Globus pallidus (tissue), 1 donor: ENCODE measurements around the gene CLDN1.
A peak's percentile ranks its signal among the peaks of the same experiment; 100 is the strongest.

Experiments used
- DNase-seq: peaks from one replicate; pipeline ENCODE4 v3.0.0-alpha.2; 2015; ENCODE audit warnings: low spot score

The CLDN1 gene

DNA sequence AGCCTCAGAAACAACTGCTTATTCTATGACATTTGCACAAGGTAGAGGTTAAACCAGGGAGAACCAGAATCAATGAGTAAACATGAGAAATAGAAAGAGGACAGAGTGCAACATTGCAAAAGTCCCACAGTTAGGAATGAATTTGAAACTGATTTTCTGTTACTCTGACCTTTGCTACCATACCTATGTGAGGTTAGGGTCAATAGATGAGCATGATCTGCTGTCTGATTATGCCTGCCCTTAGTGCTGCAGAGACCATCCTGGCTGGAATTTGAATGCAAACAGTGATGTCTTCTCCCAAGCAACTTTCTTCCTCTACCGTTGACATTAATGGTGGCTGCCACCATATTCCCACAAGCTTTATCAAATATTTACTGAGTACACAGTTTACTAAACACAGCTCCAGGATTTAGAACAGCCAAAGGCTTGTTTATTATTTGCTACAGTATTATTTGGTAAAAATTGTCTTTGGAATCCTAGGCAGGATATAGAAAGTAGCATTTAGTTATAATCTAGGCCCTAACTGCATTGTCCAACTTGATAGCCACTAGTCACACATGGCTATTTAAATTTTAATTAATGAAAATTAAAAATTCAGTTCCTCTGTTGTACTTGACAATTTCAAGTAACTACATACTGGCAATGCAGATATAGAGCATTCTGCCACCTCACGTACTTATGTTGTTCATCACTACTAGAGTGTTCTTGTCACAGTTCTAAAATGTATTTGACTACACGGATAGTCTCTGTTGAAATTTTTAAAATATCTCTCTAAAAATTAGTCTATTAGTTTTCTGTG is 8.9 kb upstream of the CLDN1 start:
- no peak for DNase-seq

DNA sequence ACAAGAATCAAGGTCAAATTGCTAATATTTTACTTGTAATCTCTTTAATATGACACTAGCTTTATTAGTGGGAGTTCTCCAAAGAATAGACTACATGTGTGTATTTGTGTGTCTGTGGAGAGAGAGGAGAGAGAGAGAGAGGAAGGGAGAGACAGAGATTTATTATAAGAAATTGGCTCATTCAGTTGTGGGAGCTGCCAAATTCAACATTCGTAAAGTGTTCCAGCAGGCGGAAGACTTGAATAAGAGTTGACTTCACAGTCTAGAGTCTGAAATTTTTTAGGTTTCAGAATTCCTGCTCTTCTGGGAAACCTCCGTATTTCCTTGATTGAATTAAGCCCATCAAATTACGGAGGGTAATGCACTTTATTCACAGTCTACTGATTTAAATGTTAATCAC is 4.7 kb upstream of the CLDN1 start:
- peak; percentile 7 for DNase-seq

DNA sequence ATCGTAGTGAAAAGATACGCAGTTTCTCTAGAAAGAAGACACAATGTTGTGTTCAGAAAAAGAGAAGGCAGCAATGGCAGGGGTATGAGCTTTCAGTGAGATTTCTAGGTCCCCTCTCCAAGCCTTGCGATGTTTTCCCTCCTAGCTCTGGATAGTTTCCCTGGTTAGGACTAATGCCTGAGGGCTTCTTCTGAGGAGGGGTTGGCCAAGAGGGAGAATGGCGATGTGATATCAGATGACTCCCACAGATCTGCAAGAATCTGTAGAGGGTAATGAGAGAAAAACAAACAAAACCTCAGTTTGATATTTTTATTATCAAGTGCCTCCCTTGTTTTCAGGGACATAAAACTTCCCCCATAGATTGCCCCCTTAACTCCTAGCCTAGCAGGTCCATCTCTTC is 4.1 kb upstream of the CLDN1 start:
- DNase-seq: no peak

GRCh38 chr3:190325923-190326322 is 3.7 kb upstream of the CLDN1 start:
- no peak for DNase-seq

- DNase-seq: peak; percentile 27
Measured at GRCh38 chr3:190323246-190323626, 990 bp upstream of the CLDN1 start.

DNA sequence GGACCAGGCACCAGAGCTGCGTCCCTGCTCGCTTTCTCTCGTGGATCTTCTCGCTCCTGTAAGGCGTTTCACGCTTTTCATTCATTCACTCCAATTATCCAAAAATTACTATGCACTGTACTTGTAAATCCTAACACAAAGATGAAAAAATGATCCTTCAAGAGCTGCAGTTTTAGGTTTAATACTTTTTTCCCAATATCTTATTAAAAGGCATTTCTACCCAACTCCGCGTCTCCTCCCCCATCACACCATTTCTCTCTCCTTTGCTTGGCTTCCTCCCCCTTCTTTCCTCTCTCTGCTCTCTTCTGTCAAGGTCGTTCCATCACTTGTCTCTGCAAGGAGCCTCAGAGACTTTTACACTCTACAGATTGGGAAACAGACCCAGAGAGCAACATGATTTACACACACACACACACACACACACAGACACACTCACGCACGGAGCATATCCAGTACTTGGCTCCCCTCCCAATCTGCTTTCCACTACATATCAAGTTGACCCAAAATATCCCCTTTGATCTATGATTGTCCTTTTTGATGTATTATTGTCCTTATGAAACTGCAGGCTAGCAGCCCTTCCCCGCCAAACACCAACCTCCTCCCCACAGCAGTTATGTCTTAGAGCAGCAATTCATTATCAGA is 479 bp upstream of the CLDN1 start:
- peak; percentile 7 for DNase-seq

DNA sequence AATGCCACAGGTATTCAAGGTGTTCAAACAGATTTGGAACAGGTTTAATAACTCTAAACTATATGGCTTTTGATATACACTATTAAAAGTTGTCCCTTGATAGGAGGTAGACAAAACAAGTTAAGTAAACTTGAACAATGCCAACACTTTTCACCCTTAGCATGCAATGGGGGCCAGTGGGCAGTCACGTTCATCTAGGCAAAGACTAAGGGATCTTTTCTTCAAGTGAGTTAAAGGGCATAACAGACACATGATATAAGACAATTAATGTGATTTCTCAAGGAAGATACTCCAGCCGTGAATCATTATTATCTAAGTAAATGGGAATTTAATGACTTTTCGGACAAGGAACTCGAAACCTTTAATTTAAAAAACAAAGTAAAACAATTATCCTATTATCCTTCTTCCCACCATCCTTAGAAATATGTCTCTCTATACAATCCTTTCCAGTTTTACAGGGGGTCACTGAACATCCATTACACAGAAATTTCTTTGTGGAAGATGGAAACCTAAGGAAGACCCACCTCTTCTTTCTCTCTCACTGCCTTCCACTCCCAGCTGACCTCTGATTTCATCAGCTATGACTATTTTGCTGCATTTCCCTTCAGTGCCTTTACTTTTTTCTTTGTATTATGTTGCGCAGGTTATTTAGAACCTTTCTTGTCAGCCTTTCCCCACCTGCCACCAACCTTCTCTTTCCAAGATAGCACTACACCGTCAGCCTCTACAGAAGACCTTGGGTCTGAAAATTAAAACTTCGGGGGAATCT is 1.5 kb downstream of the CLDN1 start:
- DNase-seq: no peak

GRCh38 chr3:190319660-190320059 is 2.6 kb downstream of the CLDN1 start:
- no peak for DNase-seq

GRCh38 chr3:190318666-190319065 is 3.6 kb downstream of the CLDN1 start:
- no peak for DNase-seq

GRCh38 chr3:190314741-190315140 is 7.5 kb downstream of the CLDN1 start:
- no peak for DNase-seq

- no peak for DNase-seq
Measured at GRCh38 chr3:190309414-190309813, 12.8 kb downstream of the CLDN1 start.

GRCh38 chr3:190308154-190308553 is 14.1 kb downstream of the CLDN1 start:
- DNase-seq: no peak

DNA sequence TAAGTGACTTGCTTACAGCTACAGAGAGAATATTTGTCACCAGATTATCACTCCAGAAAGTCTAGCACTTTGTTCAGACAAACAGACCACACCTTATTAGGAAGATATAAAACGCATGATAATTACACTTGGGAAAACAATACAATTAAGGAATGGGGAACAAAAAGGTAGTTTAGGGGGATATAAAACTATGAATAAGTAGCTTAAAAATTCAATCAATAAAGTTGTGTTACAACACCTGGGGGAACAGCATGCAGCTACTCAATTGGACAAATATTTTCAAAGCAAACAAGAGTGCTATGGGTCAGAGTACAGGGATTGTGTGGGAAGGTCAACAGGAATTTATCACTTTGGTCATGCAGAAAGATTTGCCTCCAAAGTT is 15.1 kb downstream of the CLDN1 start:
- DNase-seq: no peak

DNA sequence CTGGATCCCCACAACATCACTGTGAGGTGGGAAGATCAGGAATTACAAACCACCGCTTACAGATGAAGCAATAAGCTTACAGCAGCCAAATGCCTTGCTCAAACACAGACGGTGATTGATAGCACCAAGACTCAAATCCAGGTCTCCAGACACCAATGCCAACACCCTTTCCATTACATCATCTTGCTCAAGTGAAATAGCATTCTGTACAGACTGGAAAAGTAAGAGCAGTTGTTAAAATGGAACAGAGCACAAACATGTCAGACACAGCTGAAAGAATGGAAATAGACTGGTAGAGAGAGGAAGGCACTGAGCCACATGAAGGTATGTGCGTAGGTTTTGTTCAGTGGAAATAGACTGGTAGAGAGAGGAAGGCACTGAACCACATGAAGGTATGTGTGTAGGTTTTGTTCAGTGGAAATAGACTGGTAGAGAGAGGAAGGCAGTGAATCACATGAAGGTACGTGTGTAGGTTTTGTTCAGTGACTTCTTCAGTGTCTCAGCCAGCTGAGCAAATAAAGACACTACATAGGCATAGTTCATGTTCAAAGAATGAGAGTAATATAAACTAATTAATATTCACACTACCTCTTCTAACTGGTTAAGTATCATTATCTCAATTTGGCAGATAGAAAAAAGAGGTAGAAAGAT is 15.6 kb downstream of the CLDN1 start:
- DNase-seq: no peak

- no peak for DNase-seq
Measured at GRCh38 chr3:190306026-190306425, 16.2 kb downstream of the CLDN1 start.

- no peak for DNase-seq
Measured at GRCh38 chr3:190305406-190305805, 16.8 kb downstream of the CLDN1 start.

- DNase-seq: no peak
Measured at GRCh38 chr3:190303884-190304283, 18.4 kb downstream of the CLDN1 start.

DNA sequence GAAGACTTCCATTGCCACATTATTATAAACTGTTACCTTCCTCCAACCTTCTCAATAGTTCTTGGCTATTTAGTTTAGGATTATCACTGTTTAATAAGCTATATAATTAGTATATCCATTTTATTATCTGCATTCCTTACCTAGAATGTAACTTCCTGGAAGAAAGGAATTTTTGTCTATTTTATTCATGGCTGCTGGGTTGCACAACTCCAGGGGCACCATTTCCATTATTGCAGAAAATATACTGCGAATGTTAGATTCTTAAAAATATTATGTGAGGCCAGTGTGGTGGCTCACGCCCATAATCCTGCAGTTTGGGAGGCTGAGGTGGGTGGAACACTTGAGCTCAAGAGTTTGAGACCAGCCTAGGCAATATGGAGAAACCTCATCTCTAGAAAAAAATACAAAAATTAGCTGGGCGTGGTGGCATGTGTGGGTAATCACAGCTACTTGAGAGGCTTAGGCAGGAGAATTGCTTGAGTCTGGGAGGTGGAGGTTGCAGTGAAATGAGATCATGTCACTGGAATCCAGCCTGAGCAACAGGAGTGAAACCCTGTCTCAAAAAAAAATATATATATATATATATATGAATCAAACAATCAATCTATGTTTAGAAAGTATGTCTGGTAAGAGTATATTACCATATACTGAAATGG is 19.9 kb downstream of the CLDN1 start:
- DNase-seq: no peak

- no peak for DNase-seq
Measured at GRCh38 chr3:190301591-190301990, 20.7 kb downstream of the CLDN1 start.

DNA sequence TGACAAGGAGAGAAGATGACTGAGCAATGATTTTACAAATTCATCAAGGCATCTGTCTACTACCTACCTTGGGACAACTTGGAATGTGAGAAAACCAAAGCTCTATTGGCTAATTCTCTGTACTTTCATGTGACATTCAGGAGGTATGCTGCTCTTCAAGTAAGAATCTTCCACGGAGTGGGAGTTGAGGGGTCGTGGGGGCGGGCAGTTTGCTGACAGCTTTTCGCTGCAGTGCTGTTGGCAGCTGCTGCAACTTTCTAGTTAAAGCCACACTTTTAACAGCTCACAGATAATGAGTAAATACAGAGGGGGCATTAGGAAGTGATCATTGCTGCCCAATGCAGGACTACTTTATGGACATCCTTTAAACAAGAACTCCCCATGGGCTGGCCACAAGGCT is 22.3 kb downstream of the CLDN1 start:
- DNase-seq: no peak

DNA sequence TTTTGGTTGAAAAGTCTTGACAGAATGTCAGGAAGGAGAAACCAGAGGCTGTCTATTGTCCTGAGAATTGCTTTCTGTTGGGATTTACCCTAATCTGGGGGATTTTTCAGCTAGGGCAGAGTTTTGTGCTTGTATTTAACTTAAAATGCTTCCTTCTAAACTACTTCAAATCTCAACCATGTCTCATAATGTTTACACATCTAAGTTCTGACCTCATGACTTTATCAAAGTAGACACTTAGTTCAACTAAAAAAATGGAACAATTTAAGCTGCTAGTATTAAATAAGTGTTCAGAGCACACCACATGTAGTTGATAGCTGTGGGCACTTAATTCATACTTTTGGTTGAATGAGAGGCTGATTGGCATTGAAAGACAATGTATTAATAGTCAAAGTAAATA is 28.2 kb downstream of the CLDN1 start:
- DNase-seq: no peak

GRCh38 chr3:190293621-190294020 is 28.6 kb downstream of the CLDN1 start:
- DNase-seq: no peak
